ENCODE data around the gene KRTAP13-1. TPM values are rescaled to one million over a fixed set of nuclear protein-coding genes. Genes with fewer than 3 reads are reported as not detected.

The KRTAP13-1 gene
- total RNA-seq, 1 experiment from 2014 or later = not detected

GRCh38 chr21:30408782-30409494 lies 13.1 kb downstream of the KRTAP13-1 start:
- H3K27ac Mint-ChIP-seq (ENCODE audit: unreplicated experiment) = no peak overlapping the region
- TF ChIP-seq CTCF (IDR thresholded peaks at IDR 0.05; ENCODE audit: insufficient read depth in 1 of 2, low read depth in 1 of 2, low read length in 1 of 2, severe bottlenecking in 1 of 2, unreplicated experiment in 1 of 2) = peak; percentile 60 to 63
- CTCF ChIA-PET = interaction anchor here (0.8 to 1.1 kb wide), 5 partner anchors 13 to 68 kb away, joined by 3 to 4 read pairs (median 3); partner anchors contain the start of gene KRTAP13-1
- Histone ChIP-seq H3K27me3 (replicated peaks; ENCODE audit: control insufficient read depth, insufficient read depth, low read length) (no peaks in the 10 kb centered on the region), H3K4me3 (ENCODE audit: low read depth, low read length) (no peak overlapping the region), H3K36me3 (ENCODE audit: control insufficient read depth, insufficient read depth, low read length) (no peaks in the 10 kb centered on the region), H3K9me3 (0 out of 2 replicates have a peak, but pooled peaks cover 3% of the 10 kb centered on the region), H3K4me1 (no peaks in the 10 kb centered on the region)
- peaks cover 5% of the 10 kb centered on the region for H3K27me3 Mint-ChIP-seq (ENCODE audit: insufficient read depth, unreplicated experiment)
- DNase-seq = peak; percentile 74 to 86
- POLR2A ChIA-PET = no interaction called here
- no peaks in the 10 kb centered on the region for H3K9me3 Mint-ChIP-seq (ENCODE audit: unreplicated experiment)
- peak overlapping the region; percentile 66 for H3K4me3 Mint-ChIP-seq (ENCODE audit: unreplicated experiment)
- H3K36me3 Mint-ChIP-seq (ENCODE audit: insufficient read depth, unreplicated experiment) = no peaks in the 10 kb centered on the region
- BruUV-seq (replicated peaks) = no TSS peak
- intact Hi-C loops (cut with micrococcal nuclease; ENCODE audit: unreplicated experiment) = loop anchor here (1.0 kb wide), 1 partner anchor 68 kb away; no protein-coding TSS in a partner anchor
- H3K4me1 Mint-ChIP-seq (ENCODE audit: low read depth, unreplicated experiment) = peaks cover 6% of the 10 kb centered on the region

- H3K9me3 Mint-ChIP-seq (ENCODE audit: unreplicated experiment) = no peaks in the 10 kb centered on the region
- H3K4me3 Mint-ChIP-seq (ENCODE audit: unreplicated experiment) = no peak overlapping the region
- DNase-seq = no peak
- CTCF ChIA-PET = no interaction called here
- TF ChIP-seq CTCF (IDR thresholded peaks at IDR 0.05; ENCODE audit: insufficient read depth in 1 of 2, low read depth in 1 of 2, low read length in 1 of 2, severe bottlenecking in 1 of 2, unreplicated experiment in 1 of 2) = no peak
- no peaks in the 10 kb centered on the region for H3K36me3 ChIP-seq (ENCODE audit: control insufficient read depth, insufficient read depth, low read length)
- intact Hi-C loops (cut with micrococcal nuclease; ENCODE audit: unreplicated experiment) = no loop called here
- H3K4me1 ChIP-seq = no peaks in the 10 kb centered on the region
- H3K4me3 ChIP-seq (ENCODE audit: low read depth, low read length) = no peak overlapping the region
- no peaks in the 10 kb centered on the region for H3K9me3 ChIP-seq
- no peaks in the 10 kb centered on the region for H3K36me3 Mint-ChIP-seq (ENCODE audit: insufficient read depth, unreplicated experiment)
- peaks cover 7% of the 10 kb centered on the region for H3K27me3 Mint-ChIP-seq (ENCODE audit: insufficient read depth, unreplicated experiment)
- BruUV-seq (replicated peaks) = no TSS peak
- no peak overlapping the region for H3K27ac Mint-ChIP-seq (ENCODE audit: unreplicated experiment)
- POLR2A ChIA-PET = no interaction called here
- H3K4me1 Mint-ChIP-seq (ENCODE audit: low read depth, unreplicated experiment) = no peaks in the 10 kb centered on the region
- H3K27me3 ChIP-seq (replicated peaks; ENCODE audit: control insufficient read depth, insufficient read depth, low read length) = no peaks in the 10 kb centered on the region
Measured at GRCh38 chr21:30415993-30416392, 20.2 kb downstream of the KRTAP13-1 start.

GRCh38 chr21:30425826-30426225 lies 30.0 kb downstream of the KRTAP13-1 start, which contains the start of gene KRTAP13-3:
Gene KRTAP13-3, minus strand, starts transcription at chr21:30425926. Its CDS starts 14 bp downstream, at chr21:30425912.
- intact Hi-C loops (cut with micrococcal nuclease; ENCODE audit: unreplicated experiment) = no loop called here
- H3K4me1 ChIP-seq = no peaks in the 10 kb centered on the region
- DNase-seq = no peak
- no peak for TF ChIP-seq CTCF (IDR thresholded peaks at IDR 0.05; ENCODE audit: insufficient read depth in 1 of 2, low read depth in 1 of 2, low read length in 1 of 2, severe bottlenecking in 1 of 2, unreplicated experiment in 1 of 2)
- BruUV-seq (replicated peaks) = no TSS peak
- Mint-ChIP-seq H3K4me3 (ENCODE audit: unreplicated experiment) (no peak within 1 kb of the TSS), H3K9me3 (ENCODE audit: unreplicated experiment) (no peaks in the 10 kb centered on the region), H3K27ac (ENCODE audit: unreplicated experiment) (no peak within 1 kb of the TSS), H3K27me3 (ENCODE audit: insufficient read depth, unreplicated experiment) (peaks cover 14% of the 10 kb centered on the region), H3K36me3 (ENCODE audit: insufficient read depth, unreplicated experiment) (no peaks in the 10 kb centered on the region), H3K4me1 (ENCODE audit: low read depth, unreplicated experiment) (no peaks in the 10 kb centered on the region)
- H3K9me3 ChIP-seq = no peaks in the 10 kb centered on the region
- no peak within 1 kb of the TSS for H3K4me3 ChIP-seq (ENCODE audit: low read depth, low read length)
- H3K36me3 ChIP-seq (ENCODE audit: control insufficient read depth, insufficient read depth, low read length) = no peaks in the 10 kb centered on the region
- H3K27me3 ChIP-seq (replicated peaks; ENCODE audit: control insufficient read depth, insufficient read depth, low read length) = no peaks in the 10 kb centered on the region
- ChIA-PET POLR2A (no interaction called here), CTCF (no interaction called here)
